GM21825 (cell line): ENCODE measurements around the gene PHTF1.
A peak's percentile ranks its signal among the peaks of the same experiment; 100 is the strongest.

Experiments
- ATAC-seq: cut with Tn5 transposase; IDR thresholded peaks from one replicate; pipeline ENCODE4 v1.9.1; 2021; ENCODE audit warnings: mild to moderate bottlenecking, moderate library complexity; ENCODE audit not compliant: unreplicated experiment

The PHTF1 gene

DNA sequence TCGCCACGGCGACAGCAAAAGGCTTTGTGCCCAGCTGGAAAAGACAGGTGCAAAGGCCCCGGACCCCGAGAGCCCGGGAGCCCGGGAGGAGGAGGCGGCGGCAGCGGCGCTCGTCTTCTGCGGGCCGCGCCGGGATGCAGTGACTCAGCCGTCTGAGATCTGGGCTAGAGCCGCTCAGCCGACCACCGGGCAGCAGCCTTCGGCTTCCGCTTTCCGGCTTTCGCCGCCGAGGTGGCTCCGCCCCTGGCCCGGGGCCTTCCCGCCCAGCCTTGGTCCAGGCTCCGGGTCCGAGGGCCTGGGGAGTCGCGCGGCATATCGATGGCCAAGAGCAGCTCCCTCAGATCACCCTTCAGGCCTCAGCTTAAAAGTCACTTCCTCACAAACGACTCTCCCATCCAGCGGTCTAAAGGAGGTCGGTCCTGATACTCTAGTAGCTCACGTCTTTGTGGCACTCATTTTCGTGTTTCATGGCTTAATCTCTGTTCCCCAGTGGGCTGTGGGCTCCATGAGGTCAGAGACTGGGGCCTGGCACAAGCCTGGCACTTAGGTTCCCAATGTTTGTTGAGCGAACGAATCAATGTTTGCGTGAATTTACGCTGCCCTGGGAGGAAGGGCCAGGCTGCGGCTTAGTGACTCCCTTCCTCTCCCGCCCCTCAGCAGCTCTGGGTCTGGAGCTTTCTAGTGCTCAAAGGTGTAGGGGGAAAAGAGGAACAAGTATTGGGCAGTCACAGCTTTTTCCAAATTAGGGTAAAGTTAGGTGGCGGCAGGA lies at the start of gene PHTF1:
TSS of gene PHTF1 (minus strand) at position 154 of the 769 bp plus-strand sequence. CDS start 783 bp downstream, outside the sequence.
- ATAC-seq, result peak; percentile 82

DNA sequence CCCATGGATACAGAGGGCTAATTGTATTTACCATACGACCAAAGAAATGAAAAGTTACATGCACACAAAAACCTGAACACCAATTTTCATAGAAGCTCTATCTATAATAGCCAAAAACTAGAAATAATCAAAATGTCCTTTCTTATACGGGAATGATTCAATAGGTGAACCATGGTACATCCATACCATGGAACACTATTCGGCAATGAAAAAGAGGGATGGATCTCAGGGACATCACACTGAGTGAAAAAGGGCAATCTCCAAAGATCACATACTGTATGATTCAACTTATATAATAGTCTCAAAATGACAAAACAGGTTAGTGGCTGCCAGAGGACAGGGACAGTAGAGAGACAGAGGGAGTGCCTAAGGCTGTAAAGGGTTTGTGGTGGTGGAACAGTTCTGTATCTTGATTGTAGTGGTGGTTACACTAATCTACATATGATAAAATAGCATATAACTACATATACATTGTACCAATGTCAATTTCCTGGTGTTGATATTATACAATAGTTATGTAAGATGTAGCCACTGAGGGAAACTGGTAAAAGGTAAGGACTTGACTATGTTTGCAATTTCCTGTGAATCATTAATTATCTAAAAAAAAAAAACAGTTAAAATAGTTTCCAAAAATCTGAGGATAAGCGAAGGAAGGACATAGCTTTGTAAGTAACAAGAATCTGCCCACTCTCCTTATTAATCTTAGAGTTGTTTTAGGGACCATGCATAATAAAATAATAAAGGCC lies 49.3 kb upstream of the PHTF1 start:
- no peak for ATAC-seq

DNA sequence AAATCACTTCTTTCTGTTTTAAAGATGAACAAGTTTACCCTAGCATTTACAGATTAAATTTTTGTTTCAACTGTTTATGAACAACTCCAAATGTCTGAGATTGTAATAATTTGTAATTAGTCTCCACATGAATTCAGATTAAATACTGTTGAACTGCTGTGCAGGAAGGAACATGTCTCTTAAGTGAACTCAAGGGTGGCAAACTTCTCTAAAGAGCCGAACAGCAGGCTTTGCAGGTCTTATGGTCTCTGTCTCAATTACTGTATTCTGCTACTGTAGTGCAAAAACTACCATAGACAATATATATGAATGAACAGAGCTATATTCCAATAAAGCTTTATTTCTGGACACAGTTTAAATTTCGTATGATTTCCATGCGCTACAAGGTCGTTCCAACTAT lies 46.4 kb upstream of the PHTF1 start:
- no peak for ATAC-seq

DNA sequence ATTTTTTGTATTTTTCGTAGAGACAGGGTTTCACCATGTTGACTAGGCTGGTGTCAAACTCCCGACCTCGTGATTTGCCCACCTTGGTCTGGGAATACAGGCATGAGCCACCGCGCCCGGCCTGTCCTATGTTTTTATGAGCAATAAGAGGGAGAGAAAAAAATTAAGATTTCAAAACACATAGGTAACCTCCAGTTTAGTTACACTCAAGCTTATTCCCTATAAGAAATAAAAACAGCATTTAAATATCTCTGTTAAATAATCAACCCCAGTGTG lies 45.9 kb upstream of the PHTF1 start:
- ATAC-seq, result no peak

DNA sequence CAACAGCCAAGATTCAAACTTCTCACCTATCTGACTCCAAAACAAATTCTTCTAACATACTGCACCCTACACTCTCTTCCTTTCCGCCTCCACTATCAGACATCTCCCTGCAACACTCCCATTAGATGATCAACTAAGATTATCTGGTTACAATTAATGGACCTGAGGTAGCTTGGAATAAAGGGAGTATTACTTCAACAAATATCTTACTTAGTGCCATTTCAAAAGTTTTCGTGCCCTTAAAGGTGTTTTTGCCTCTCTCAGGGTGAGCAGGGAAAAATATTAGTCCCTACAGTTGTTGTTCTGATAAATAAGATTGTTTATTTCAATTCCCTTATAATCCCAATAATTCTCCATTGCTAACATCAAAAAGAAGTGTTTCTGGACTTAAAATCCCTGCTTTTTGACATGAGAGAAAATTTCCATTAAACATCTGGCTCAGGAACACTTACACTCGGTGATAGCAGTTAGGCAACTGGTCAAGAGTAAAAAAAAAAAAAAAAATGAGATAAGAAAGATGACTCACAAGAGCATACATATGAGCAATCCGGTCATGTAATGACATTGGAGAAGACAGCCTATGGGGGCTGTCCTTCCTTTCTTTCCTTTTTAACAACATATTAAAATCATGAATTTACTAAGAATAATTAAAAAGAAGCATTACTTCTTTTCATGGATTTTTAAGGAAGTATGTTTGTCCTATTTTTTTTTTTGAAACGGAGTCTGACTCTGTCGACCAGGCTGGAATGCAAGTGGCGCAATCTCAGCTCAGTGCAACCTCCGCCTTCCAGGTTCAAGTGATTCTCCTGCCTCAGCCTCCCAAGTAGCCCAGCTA lies 45.4 kb upstream of the PHTF1 start:
- no peak for ATAC-seq

DNA sequence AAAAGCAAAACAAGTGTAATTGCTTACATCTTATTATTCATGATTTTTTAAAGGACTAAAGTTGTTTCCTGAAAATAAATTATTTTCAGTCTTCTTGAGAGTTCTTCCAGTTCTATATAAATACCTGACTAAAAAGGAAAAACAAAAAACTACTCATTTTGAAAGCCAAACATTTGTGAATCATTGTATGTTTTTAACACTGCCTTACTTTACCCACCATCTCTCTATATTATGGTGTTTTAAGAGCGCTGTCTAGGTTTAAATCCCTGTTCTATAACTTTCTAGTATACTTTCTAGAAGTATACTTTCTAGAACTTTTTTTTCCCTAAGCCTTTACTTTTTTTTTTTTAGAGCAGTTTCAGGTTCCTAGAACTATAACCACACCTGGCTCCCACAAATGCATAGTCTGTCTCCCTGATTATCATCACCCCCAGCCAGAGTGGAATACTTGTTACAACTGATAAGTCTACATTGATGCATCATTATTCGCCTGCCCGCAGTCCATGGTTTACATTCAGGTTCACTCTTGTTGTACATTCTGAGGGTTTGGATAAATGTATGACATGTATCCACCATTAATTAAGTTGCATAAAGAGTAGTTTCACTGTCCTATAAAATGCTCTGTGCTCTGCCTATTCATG lies 43.2 kb upstream of the PHTF1 start:
- no peak for ATAC-seq

DNA sequence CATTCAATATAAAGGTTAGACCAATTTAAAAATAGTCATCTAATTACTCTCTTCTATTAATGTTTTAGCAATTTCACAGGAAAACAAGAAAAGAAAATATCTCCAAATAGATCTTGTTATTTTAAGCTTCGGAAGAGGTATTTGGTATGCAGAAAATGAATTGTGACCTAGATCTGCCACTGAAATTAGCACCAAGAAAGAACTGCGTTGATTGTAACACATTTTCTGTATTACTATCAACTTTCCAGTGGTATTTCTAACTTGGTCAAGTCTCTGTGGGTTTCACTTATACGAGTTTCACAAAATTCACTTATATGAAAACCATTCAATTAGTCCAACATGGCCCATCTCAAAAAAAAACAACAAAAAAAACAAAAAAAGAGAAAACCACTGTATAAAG lies 41.2 kb upstream of the PHTF1 start:
- no peak for ATAC-seq

DNA sequence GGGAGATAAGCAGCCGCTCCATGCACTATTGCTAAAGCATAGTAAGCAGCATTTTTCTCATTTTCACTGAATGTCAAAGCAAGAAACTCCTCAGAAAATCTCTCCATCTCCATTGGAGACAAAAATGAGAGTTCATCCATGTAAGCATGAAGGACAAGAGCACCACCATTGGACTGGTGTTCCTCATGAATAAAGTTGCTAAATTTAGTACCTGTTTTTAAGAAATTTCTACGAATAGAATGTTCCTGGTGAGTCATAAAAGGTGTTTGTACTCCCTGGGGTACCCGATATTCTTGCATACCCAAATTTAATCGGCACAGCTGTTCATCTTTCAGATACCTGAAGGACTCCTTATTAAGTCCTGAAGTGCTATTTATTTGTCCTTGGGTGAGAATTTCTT lies 38.2 kb upstream of the PHTF1 start:
- no peak for ATAC-seq

DNA sequence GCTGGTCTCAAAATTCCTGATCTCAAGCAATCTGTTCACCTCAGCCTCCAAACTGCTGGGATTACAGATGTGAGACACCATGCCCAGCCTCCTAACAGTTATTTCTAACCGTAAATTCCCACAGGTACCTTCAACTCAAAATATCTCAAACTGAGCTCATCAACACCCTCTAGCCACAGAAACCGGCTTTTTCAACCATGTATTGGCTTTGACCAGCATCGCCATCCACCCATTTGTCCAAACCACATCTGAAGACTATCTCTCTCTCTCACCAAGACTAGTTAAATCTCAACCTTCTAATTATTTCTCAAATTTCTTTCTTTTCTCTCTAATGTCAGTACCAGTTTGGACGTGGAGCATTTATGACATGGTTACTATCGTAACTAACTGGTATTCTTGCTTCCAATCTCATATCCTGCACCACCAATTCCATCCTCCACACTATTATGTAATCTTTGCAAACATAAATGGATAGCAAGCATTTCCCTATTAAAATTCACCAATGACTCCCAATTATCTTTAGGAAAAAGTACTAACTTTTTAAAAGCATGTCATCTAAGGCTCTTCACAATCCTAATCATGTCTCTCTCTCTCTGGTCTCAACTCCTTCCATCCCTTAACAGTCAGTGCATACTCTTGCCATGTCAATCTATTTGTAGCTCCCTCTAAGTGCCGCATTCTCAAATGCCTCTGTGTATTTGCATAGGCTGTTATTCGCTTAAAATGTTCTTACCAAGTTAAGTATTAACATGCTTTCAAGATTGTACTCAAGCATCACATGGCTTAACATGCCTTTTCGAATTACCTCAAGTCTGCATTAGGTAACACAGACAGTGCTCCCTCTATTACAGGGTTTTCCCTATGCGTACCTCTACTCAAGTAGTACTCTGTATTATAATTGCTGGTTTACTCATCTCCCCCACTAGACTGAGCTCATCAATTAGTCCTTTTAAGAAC lies 34.9 kb upstream of the PHTF1 start:
- ATAC-seq, result peak; percentile 43

DNA sequence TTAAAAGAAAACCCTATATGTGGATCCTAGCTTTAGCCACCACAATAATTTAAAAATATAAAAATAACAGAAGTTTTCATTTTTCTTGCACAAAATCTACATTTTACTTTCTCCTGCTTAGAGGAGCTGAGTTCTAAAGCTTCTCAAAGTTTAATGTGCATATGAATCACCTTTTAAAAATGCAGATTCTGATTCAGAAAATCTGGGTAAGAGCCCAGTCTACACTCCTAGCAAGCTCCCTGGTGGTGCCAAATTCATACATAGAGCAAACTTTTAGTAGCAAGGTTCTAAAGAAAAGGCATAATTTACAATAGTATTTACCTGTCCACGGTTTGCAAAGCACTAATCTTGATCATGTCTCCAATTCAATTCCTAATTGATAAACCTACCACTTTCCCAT lies 33.7 kb upstream of the PHTF1 start:
- no peak for ATAC-seq

DNA sequence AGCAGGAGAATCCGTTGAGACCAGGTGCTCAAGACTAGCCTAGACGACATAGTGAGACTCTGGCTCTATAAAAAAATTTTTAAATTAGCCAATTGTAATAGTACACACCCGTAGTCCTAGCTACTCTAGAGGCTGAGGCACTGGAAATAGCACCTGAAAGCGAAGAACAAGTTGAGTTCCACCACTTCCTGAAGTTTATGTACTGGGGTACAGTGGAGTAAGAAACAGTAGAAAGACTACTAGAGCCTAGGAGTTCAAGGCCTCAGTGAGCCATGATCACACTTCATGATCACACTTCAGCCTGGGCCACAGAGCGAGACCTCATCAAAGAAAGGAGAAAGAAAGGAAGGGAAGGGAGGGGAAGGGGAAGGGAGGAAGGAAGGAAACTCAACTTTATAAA lies 33.2 kb upstream of the PHTF1 start:
- no peak for ATAC-seq

DNA sequence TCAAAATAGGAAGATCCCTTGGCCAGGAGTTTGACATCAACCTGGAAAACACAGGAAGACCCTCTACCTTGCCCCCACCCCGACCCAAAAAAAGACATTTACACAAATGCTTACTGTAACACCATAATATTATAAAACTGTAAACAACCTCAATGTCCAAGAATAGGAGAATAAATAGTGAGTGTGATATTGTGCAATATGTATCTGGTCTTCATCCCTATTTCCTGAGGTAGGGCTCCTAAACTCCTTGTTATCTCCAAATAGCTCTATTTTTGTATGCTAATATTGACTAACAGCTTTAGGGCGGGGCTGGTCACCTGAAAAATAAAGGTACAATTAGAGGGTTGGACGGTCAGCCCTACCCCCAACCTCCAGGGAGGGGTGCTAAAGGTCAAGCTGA lies 29.5 kb upstream of the PHTF1 start:
- ATAC-seq, result no peak

DNA sequence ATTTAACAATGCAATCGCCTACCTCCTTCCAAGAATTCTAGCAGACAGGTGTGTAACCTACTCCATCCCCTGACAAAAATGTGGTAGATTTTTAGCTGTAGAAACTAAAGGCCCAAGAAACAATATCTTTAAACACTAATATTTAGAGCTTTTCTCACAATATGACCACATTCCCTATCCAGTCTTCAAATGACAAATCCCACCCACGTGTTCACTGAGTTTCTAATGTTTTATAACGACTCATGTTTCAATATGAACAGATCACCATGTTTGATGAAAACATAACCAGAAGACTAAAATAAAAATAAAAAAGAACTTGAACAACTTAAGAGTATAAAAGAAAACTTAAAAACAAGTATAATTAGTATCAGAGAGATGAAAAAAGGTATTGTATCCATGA lies 28.4 kb upstream of the PHTF1 start:
- no peak for ATAC-seq

DNA sequence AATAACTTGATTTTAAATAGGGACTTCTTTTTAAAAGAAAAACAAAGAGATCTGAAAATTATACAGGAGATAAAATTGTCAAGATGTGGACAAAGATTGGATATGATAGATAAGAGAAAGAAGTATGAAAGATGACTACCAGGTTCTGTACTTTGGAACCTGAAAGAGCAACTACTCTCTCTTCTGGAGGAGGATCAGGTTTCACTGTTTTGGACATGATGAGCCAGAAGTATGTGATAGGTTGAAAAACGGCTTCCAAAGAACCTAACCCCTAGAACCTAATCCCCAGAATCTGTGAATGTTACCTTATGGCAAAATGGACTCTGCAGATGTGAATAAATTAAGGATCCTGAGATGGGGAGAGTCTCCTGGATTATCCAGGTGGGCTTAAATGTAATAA lies 26.8 kb upstream of the PHTF1 start:
- ATAC-seq, result no peak

DNA sequence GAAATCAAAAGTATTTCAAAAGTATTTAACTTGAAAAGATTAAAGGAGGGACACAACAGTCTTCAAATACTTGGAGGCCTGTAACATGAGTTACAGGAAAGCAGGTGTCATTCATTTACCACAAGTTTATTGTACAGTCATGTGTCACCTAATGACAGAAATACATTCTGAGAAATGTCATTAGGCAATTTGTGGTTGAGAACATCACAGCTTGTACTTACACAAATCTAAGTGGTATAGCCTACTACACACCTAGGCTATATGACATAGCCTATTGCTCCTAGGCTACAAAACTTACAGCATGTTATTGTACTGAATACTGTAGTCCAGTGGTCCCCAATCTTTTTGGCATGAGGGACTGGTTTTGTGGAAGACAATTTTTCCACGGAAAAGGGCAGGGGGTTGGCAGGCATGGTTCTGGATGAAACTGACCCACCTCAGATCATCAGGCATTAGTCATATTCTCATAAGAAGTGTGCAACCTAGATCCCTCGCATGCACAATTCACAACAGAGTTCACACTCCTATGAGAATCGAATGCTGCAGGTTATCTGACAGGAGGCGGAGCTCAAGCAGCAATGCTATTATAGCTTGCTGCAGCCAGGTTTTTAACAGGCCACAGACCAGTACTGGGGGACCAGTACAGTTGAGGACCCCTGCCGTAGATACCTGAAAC lies 25.0 kb upstream of the PHTF1 start:
- peak; percentile 66 for ATAC-seq

DNA sequence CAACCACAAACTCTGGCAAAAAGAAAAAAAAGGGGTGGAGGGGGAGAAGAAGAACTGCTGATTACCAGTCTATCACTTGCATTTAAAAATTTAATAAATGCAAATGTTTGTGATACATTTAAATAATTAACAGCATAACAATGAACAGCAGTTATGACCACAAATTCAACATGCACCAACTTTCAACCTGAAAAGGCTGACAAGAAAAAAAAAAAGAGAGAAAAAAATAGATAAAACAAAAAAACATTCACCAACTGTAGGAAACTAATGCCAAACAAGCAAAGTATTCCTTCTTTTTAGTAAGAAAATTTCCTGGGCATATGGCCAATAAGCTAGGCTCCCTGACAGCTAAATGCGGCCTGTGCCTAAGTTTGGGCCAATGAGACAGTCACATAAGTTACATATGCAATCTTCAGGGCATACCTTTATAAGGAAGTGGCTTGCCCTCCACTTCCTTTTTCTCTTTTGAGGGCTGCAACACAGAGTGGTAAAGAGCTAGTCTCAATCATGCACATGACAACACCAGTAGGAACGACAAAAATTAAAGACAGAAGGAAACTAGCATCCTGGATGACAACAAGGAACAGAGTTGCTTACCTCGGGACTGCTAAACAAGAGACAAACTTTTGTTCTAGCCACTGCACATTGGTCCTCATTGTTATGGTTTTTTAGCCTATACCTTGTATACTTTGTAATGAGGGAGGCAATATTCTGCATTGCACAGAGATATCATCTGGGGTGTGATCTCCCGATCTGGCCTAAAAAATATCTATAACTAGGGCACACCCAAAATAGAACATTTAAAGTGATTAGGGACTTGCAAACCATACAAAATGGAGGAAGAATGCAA lies 24.2 kb upstream of the PHTF1 start:
- ATAC-seq, result peak; percentile 89

DNA sequence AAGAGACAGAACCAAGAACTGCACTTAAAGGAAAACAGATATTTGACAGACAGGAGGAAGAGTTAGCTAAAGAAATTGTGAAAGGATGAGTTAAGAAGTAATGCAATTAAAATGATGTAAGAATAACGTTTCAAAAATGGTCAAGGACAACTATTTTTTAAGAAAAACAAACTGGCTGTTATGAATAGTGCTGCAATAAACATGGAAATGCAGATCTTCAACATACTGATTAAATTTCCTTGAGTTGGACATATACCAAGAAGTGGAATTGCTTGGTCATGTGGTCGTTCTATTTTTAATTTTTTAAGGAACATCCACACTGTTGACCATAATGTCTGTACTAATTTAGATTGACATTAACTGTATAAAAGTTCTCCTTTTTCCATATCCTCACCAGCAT lies 23.1 kb upstream of the PHTF1 start:
- no peak for ATAC-seq

DNA sequence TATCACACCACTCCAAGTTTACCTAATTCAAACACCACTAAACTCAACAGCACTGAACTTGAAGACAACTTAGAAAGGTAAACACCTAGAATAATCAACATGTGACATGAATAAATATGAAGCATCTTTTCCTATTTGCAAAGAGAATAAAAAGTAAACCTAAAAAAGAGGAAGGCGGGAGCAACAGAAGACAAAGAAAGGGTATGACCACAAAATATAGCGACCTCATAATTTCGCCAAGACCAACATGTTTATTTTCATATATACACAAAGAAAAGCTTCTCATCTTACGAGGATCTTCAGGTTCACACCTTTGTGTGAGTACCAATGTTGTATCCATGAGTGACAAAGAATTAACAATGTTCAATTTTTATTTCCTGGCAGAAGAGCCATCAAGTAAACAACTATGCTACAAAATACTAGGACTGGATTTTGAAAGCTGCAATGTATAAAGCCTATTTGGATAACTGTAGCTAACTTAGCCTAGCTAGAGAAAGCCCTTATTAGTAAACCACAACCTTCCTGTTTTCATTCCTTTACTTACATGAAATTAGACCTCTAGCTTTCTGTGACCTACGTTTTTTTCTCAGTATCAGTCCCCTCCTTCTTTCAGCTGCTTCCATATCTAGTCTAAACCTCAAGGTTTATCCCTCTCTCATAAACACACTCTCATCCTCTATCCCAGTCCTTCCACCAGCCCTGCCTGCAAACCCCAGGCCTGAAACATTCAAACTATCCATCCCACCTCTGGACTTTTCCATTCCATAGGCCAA lies 21.3 kb upstream of the PHTF1 start:
- no peak for ATAC-seq
